Measurements from ENCODE around the gene KRT16. TPM values are rescaled to one million over a fixed set of nuclear protein-coding genes. Genes with fewer than 3 reads are reported as not detected.
"Not testable (repeated sequence)": the region's sequence is repeated elsewhere in the genome, so short reads cannot be mapped to it uniquely, and the experiment has no call there.

Gene KRT16
- total RNA-seq, 2 experiments from 2014 or later: not detected

DNA sequence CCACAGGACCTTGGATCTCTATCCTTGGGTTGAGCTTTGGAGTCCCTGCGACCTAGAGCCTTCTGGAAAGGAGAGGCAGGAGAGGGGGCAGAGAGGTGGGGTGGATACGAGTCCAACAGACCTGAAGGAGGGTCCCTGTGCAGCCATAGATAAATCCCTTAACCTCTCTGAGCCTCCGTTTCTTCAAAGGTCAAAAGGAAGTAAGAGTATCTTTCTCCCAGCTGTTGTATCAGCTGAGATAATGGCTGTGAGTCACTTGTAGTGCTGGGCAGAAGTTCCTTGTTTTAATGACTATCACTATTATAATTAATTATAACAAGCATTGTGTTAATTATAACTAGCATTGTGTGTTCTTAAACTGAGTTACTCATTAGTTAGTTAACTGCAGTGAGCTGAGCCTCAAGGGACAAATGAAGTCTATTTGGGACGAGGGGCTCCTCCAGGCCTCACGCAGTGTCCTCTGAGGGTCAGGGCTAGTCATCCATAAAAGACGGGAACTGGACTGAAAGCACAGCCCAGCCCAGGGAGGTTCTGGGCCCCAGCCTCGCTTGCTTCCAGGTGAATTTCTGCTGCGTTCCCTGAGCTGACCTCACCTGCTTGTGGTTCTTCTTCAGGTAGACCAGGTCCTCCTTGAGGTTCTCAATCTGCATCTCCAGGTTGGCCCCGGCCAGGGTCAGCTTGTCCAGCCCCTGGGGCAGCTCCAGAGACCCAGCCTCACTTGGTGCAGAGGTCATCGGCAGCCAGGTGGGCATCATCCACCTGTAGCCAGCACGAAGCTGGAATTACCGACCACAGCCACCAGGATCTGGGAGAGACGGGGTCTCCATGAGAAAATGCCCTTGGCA is 17.5 kb upstream of the KRT16 start:
- Mint-ChIP-seq H3K27ac (no peak overlapping the region), H3K4me3 (no peak overlapping the region), H3K36me3 (no peaks in the 10 kb centered on the region), H3K9me3 (no peaks in the 10 kb centered on the region), H3K27me3 (peaks cover 3% of the 10 kb centered on the region), H3K4me1 (ENCODE audit: low read depth) (no peaks in the 10 kb centered on the region)
- DNase-seq: no peak
- intact Hi-C loops (cut with micrococcal nuclease): no loop called here
- POLR2A ChIA-PET: no interaction called here
- CTCF ChIA-PET: no interaction called here

DNA sequence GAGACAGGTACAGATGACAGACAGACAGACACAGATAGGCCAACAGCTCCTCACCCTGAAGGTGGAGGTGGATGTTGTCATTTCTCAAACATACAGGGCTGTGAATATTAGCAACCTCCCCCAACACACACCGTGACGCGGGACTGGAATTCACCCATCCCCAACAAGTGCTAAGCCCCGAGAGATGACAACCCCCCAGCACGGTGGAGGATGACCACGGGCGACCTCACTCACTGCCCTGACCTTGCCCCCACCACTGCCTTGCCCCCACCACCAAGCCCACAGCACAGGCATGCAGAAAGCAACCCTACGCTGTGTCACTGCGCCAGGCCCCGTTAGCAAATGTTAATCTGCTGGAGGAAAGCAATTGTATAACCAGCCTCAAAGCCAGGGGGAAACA is 16.7 kb upstream of the KRT16 start:
- intact Hi-C loops (cut with micrococcal nuclease): no loop called here
- peaks cover 3% of the 10 kb centered on the region for H3K27me3 Mint-ChIP-seq
- CTCF ChIA-PET: no interaction called here
- H3K4me1 Mint-ChIP-seq (ENCODE audit: low read depth): no peaks in the 10 kb centered on the region
- no peak overlapping the region for H3K27ac Mint-ChIP-seq
- no peaks in the 10 kb centered on the region for H3K36me3 Mint-ChIP-seq
- DNase-seq: no peak
- POLR2A ChIA-PET: no interaction called here
- H3K9me3 Mint-ChIP-seq: no peaks in the 10 kb centered on the region
- no peak overlapping the region for H3K4me3 Mint-ChIP-seq

DNA sequence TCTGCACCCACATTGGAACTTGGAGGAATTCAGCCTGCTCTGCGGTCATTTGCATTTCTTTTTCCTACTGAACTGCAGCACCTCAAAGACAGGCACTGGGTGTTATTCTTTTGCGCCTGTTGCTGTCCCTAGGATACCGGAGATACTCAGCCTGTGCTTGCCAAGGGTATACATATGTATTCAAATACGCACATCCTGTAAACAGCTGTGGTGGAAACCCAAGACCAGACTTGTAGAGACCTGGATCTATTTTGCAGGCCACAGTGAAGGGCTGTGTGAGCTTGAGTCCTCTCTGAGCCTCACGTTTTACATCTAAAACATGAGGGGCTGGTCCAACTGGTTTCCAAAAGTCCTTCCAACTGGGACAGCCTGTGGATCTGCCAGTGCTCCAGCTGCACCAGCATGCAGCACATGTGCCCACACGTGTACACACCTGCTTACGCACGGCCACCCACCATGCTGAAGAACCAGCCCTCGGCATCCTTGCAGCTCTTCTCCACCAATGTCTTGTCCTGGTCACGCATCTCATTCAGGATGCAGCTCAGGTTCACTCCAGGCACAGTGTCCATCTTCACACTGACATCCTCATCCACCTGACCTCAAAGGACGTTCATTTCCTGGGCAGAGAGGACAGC is 16.2 kb upstream of the KRT16 start:
- H3K27ac Mint-ChIP-seq; intact Hi-C loops (cut with micrococcal nuclease); DNase-seq; H3K9me3 Mint-ChIP-seq; H3K36me3 Mint-ChIP-seq; CTCF ChIA-PET; H3K4me3 Mint-ChIP-seq; H3K27me3 Mint-ChIP-seq; H3K4me1 Mint-ChIP-seq (ENCODE audit: low read depth); POLR2A ChIA-PET: not testable (repeated sequence)

DNA sequence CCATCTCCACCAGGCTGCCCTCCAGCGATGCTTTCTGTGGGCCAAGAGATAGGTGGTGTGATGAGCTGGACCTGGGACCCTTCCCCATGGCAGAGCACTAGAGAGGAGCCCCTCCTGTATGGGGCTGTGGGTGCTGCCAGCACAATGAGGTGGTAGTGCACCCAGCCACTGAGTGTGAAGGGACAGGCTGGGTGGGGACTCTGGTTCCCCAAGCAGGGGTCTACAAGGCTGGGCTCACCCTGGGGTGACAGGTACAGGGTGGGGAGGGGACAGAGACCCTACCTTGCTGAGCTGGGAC is 15.5 kb upstream of the KRT16 start:
- CTCF ChIA-PET; DNase-seq; H3K9me3 Mint-ChIP-seq; H3K27ac Mint-ChIP-seq; H3K4me1 Mint-ChIP-seq (ENCODE audit: low read depth); H3K27me3 Mint-ChIP-seq; H3K4me3 Mint-ChIP-seq; intact Hi-C loops (cut with micrococcal nuclease); POLR2A ChIA-PET; H3K36me3 Mint-ChIP-seq: not testable (repeated sequence)

DNA sequence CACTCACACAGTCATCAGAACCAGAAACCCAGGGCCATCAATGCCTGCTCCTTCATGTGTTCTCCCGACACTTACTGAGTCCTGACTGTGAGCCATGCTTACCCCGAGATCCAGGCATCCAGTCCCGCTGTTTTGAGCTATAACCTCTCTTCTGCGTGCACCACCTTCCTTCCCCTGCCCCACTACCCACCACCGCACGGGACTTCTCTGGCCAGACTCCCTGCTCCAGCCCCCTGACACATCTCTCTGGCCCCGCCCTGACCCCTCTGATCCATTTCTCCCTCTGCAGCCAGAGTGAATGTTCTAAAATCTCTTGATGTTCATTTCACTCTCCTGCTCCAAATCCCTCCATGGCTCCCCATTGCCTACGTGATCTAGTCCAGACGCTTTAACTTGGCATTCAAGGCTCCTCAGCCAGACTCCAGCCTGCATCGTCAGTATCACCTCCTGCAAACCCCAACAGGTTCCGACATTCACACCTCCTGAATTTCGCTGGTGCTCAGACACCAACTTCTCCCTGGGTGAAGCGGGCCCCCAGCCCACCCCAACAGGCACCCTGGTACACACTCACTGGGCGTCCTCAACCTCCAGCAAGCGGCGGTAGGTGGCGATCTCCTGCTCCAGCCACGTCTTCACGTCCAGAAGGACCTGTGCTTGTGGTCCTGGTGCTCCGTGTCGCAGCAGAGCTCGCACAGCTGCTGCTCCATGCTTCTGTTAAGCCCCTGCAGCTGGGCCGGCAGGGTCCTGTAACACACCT is 14.9 kb upstream of the KRT16 start:
- Mint-ChIP-seq H3K36me3 (no peaks in the 10 kb centered on the region), H3K9me3 (no peaks in the 10 kb centered on the region), H3K27me3 (peaks cover 3% of the 10 kb centered on the region), H3K4me1 (ENCODE audit: low read depth) (no peaks in the 10 kb centered on the region), H3K27ac (no peak overlapping the region), H3K4me3 (no peak overlapping the region)
- ChIA-PET CTCF (interaction anchor here (0.9 kb wide), 1 partner anchor 21 kb away, joined by 3 read pairs; no protein-coding TSS in a partner anchor), POLR2A (no interaction called here)
- intact Hi-C loops (cut with micrococcal nuclease): no loop called here
- no peak for DNase-seq

DNA sequence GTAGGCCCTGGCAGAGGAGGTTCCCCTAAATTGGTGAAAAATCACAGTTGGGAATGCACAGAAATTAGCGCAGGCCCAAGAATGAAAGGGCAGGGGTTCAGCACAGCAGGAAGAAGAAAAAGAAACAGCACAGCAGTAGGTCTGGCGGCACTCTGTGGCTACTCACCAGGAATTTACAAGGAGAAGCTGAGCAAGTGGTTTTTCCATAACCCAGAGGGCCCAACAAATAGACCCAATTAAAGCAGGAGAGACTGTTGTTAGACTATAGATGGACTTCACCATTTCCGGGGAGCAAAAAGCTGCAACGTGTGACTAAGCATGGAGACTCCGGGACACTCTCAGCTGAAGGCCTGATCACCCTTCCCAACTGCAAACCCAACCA is 14.3 kb upstream of the KRT16 start:
- H3K27me3 Mint-ChIP-seq; H3K4me1 Mint-ChIP-seq (ENCODE audit: low read depth); H3K4me3 Mint-ChIP-seq; POLR2A ChIA-PET; H3K36me3 Mint-ChIP-seq; intact Hi-C loops (cut with micrococcal nuclease); H3K9me3 Mint-ChIP-seq; DNase-seq; H3K27ac Mint-ChIP-seq: not testable (repeated sequence)
- CTCF ChIA-PET: interaction anchor here (0.9 kb wide), 1 partner anchor 22 kb away, joined by 3 read pairs; no protein-coding TSS in a partner anchor

DNA sequence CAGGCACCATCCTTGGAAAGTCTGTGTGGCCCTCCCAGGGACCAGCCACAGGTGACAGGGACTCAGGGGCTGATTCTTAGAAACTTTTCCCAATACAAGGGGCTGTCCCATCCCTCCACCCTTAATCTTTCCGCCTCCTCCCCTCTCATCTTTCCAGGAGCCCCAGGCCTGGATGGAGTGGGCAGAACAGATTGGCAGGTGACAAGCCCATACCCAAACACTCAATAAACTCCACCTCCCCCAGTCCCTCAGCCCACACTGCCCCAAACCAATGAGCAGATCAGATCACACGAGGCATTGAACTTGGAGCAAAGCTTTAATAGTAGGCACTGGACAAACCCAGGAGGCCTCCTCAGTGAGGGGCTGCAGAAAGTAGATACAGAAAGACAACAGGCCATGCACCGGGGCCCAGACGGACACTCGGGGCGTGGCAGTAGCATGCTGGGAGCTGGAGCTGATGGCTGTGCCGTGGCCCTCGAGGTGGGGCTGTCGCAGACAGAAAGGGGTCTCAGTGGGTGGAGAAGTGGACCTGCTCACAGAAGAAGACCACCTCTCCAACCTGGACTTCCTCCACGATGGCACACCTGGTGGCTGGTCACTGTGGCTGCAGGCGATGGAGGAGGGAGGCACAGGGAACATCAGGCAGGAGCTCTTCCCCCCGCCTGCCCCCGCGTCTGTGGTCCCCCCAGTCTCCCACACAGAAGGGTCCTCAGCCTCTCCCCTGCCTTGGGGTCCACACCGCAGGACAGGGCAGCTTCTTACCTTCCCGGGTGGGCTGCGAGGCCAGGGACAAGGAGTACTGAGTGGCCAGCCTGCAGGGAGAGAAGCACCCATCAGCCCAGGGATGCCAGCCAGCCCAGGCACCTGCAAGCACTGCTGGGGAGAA is 13.7 kb upstream of the KRT16 start:
- H3K27ac Mint-ChIP-seq; POLR2A ChIA-PET; intact Hi-C loops (cut with micrococcal nuclease); DNase-seq; H3K27me3 Mint-ChIP-seq; H3K9me3 Mint-ChIP-seq; H3K36me3 Mint-ChIP-seq; H3K4me3 Mint-ChIP-seq; H3K4me1 Mint-ChIP-seq (ENCODE audit: low read depth): not testable (repeated sequence)
- CTCF ChIA-PET: interaction anchor here (0.9 kb wide), 1 partner anchor 23 kb away, joined by 3 read pairs; no protein-coding TSS in a partner anchor

DNA sequence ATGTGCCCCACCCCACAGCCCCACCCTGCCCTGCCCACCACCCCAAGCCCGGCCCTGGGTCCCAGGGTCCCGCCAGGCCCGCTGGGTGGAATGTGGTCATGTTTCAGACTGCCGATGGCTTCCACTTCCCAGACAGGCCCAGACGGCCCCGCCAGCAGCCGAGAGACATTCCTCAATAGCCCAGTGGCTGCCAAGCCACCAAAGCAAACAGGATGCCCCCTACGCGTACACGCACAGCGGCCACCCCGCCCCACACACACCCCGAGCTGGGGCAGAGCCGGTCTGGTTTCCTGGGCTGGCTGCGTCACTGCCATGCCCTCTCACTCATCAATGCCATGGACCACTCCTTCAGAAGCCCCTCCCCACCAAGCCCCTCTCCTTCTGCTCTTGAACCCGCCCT is 13.0 kb upstream of the KRT16 start:
- H3K36me3 Mint-ChIP-seq: no peaks in the 10 kb centered on the region
- ChIA-PET POLR2A (no interaction called here), CTCF (no interaction called here)
- H3K4me3 Mint-ChIP-seq: no peak overlapping the region
- DNase-seq: no peak
- no peaks in the 10 kb centered on the region for H3K9me3 Mint-ChIP-seq
- intact Hi-C loops (cut with micrococcal nuclease): no loop called here
- no peaks in the 10 kb centered on the region for H3K4me1 Mint-ChIP-seq (ENCODE audit: low read depth)
- H3K27me3 Mint-ChIP-seq: peaks cover 3% of the 10 kb centered on the region
- H3K27ac Mint-ChIP-seq: no peak overlapping the region

DNA sequence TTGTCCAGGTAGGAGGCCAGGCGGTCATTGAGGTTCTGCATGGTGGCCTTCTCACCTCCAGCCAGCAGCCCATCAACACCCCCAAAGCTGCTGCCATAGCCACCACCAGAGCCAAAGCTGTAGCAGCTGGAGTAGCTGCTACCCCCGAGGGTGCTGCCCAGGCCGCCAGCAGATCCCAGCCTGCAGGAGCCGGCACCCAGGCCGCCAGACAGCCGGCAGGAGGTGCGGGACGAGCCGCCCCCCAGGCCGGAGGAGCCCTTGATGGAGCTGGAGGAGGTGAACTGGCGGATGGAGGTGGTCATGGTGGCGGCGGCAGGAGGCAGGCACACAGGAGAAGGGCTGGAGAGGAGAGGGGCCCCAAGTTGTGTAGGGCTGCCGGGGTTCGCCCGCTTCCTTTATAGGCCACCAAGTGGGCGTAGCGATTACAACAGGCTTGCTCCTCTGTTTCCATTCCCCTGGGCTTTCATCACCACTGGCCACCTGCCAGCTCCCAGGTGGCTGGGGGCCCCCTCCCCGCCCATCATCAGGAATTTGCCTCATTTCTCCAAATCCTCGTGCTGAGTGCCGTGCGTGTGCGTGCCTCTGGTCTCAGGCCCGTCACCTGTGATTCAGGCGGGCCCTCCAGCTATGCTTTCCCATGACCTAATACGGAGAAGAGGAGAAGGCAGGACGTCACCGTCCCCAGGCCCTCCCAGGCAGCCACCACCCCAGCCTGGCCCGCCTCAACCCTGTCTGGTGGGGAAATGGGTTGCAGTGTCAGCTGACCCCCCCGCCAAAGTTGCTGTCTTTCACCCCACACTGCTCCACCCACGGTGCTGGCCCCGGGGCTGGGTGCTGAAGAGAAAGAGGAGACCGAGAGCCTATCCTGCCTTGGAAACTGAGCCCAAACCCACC is 11.9 kb upstream of the KRT16 start, which contains the start of gene KRT17:
Gene KRT17 (minus strand): TSS at position 368 of the 894 bp plus-strand sequence. CDS start 66 bp downstream, at position 302.
- Mint-ChIP-seq H3K4me3 (no peak within 1 kb of the TSS), H3K27ac (no peak within 1 kb of the TSS), H3K4me1 (ENCODE audit: low read depth) (no peaks in the 10 kb centered on the region), H3K27me3 (peaks cover 9% of the 10 kb centered on the region), H3K9me3 (no peaks in the 10 kb centered on the region), H3K36me3 (no peaks in the 10 kb centered on the region)
- ChIA-PET CTCF (interaction anchor here (1.1 kb wide), 1 partner anchor 25 kb away, joined by 3 read pairs; no protein-coding TSS in a partner anchor), POLR2A (no interaction called here)
- DNase-seq: no peak
- intact Hi-C loops (cut with micrococcal nuclease): no loop called here

DNA sequence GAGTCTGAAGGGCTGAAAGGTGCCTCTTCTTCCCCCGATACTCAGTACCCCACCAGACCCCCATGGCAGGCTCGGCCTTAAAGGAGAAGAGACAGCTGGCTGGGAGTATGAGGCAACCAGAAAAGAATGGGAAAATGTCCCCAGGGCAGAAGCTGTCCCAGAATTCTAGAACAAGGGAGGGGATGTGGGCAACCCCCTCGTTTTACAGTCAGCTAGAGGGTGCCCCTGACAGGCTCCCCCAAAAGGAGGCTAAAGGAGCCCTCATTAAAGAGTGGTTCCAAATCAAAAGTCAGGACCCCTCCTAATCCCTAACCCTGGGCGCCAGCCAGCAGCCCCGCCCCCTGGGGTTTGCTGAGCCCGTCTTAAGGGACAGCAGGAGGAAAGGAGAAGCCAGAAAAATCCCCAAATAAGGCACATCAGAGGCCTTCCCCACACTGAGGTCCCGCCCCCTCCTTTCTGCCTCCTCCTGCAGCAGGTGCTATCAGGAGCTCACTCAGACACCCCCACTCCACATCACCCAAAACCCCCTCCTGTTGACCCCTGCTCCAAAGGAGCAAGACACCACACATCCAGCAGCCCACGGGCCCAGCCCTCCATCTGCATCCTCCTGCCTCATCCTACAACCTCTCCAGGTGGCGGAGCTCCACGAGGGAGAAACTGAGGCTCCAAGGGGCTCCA is 10.8 kb upstream of the KRT16 start:
- H3K4me3 Mint-ChIP-seq; H3K27ac Mint-ChIP-seq; H3K4me1 Mint-ChIP-seq (ENCODE audit: low read depth); DNase-seq; POLR2A ChIA-PET; H3K9me3 Mint-ChIP-seq; intact Hi-C loops (cut with micrococcal nuclease); H3K36me3 Mint-ChIP-seq: not testable (repeated sequence)
- peaks cover 12% of the 10 kb centered on the region for H3K27me3 Mint-ChIP-seq
- CTCF ChIA-PET: interaction anchor here (1.1 kb wide), 1 partner anchor 27 kb away, joined by 3 read pairs; no protein-coding TSS in a partner anchor

All from activated CD4-positive, alpha-beta memory T cell treated with anti-CD3 and anti-CD28 coated beads for 36 hours (primary cell).